ENCODE data around the gene REXO1.
A peak's percentile ranks its signal among the peaks of the same experiment; 100 is the strongest.

The REXO1 gene

DNA sequence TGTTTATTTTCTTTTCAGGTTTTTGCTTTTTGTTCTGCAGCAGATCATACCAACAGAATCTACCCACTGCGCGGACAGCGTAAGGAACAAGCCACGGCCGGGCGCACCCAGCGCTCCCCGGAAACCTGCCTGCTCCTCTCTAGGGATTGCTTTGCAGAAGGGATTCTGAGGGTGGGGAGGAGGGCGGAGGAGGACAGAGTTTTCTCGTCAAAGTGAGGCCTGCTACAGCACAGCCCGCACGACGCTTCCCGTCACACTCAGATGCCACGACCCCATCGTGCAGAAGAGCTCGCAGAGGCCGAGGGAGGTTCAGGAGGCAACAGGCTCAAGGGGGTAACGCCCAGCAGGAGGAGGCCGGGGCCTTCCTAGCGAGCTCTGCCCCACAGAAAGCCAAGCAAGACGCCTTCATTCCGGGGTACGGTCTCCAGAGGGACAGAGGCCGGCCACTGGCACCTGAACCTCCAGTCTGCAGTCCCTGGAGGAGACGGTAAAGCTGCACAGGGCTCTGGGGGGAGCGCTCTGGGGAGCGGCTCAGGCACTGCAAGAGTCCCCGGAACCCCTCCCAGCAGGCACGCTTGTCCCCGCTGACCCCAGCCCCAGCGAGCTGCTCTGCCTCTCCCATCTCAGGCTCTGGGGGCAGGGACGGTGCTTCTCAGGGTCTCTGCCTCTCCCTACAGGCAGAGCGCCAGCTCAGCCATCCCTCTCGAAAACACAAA lies 6.9 kb downstream of the REXO1 start:
- H3K27ac ChIP-seq (ENCODE audit: low read depth in 2 of 2, low read length in 2 of 2): peak overlapping the region; percentile 89 to 93
- H3K27me3 ChIP-seq (ENCODE audit: control insufficient read depth in 2 of 2, insufficient read depth in 2 of 2, low read length in 2 of 2): no peaks in the 10 kb centered on the region
- peaks cover 0 to 9% of the 10 kb centered on the region in 2 donors for H3K36me3 ChIP-seq (ENCODE audit: control insufficient read depth in 2 of 2, insufficient read depth in 2 of 2, low read length in 2 of 2)
- H3K4me1 ChIP-seq (ENCODE audit: control insufficient read depth in 2 of 2, insufficient read depth in 2 of 2, low read length in 2 of 2): peaks cover 52 to 58% of the 10 kb centered on the region in 2 donors
- H3K4me3 ChIP-seq (ENCODE audit: low read length in 2 of 2): peak overlapping the region in 1 of 2 donors; percentile 44
- no peaks in the 10 kb centered on the region for H3K9me3 ChIP-seq (ENCODE audit: control insufficient read depth in 2 of 2, low read length in 2 of 2)
- H3K9ac ChIP-seq (ENCODE audit: low read depth in 1 of 2, low read length in 2 of 2): peak overlapping the region in 1 of 2 donors; percentile 74

- Histone ChIP-seq H3K27ac (ENCODE audit: low read depth in 2 of 2, low read length in 2 of 2) (peak overlapping the region; percentile 89 to 93), H3K4me3 (ENCODE audit: low read length in 2 of 2) (peak overlapping the region; percentile 44 to 55), H3K9ac (ENCODE audit: low read depth in 1 of 2, low read length in 2 of 2) (peak overlapping the region; percentile 32 to 74), H3K27me3 (ENCODE audit: control insufficient read depth in 2 of 2, insufficient read depth in 2 of 2, low read length in 2 of 2) (no peaks in the 10 kb centered on the region), H3K9me3 (ENCODE audit: control insufficient read depth in 2 of 2, low read length in 2 of 2) (no peaks in the 10 kb centered on the region), H3K4me1 (ENCODE audit: control insufficient read depth in 2 of 2, insufficient read depth in 2 of 2, low read length in 2 of 2) (peaks cover 45 to 51% of the 10 kb centered on the region in 2 donors), H3K36me3 (ENCODE audit: control insufficient read depth in 2 of 2, insufficient read depth in 2 of 2, low read length in 2 of 2) (peaks cover 0 to 5% of the 10 kb centered on the region in 2 donors)
These were observed 7.7 kb downstream of the REXO1 start for GRCh38 chr19:1840541-1841115.

DNA sequence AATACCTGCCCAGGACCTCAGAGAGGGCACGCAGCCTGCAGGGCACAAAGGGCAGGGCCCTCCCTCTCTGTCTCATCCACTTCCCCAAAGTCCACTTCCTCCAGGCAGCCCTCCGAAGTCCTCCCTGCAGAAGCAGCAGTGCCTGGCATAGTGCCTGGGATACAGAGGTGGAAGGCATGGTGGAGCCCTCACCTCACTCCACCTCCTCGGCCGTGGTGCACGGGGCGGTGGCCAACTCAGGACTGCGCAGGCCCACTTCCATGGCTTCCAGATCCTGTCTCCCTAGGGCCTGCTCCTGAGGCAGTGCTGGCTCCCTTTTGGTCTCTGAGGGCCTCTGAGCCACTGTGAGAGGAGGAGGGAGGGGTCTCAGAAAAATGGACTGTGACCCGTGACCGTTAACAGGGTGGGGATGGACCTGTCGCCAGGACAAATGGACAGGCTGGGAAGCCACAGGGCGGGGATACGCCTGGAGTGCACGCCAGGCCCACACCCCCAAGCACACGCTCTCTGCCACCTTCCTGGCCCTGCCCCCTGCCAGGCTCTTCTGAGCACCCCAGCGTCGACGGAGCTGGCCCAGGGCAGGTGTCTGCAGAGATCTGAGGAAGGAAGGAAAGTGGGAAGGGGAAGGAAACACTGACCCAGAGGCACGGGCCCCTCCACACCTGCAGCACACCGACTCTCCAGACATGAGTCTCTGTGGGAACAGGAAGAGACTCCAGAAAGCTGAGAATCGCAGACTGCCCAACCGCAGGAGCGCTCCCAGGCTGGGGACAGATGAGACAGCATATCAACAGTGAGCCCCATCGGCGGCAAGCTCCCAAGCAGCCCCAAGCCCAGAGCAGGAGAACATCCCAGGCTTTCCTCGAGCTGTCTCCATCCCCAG lies 8.4 kb downstream of the REXO1 start:
- H3K36me3 ChIP-seq (ENCODE audit: control insufficient read depth in 2 of 2, insufficient read depth in 2 of 2, low read length in 2 of 2): peaks cover 0 to 2% of the 10 kb centered on the region in 2 donors
- H3K9me3 ChIP-seq (ENCODE audit: control insufficient read depth in 2 of 2, low read length in 2 of 2): no peaks in the 10 kb centered on the region
- H3K9ac ChIP-seq (ENCODE audit: low read depth in 1 of 2, low read length in 2 of 2): peak overlapping the region; percentile 14 to 74
- peaks cover 41 to 50% of the 10 kb centered on the region in 2 donors for H3K4me1 ChIP-seq (ENCODE audit: control insufficient read depth in 2 of 2, insufficient read depth in 2 of 2, low read length in 2 of 2)
- peak overlapping the region; percentile 44 to 55 for H3K4me3 ChIP-seq (ENCODE audit: low read length in 2 of 2)
- peak overlapping the region; percentile 89 to 93 for H3K27ac ChIP-seq (ENCODE audit: low read depth in 2 of 2, low read length in 2 of 2)
- H3K27me3 ChIP-seq (ENCODE audit: control insufficient read depth in 2 of 2, insufficient read depth in 2 of 2, low read length in 2 of 2): no peaks in the 10 kb centered on the region

- peak overlapping the region; percentile 89 to 93 for H3K27ac ChIP-seq (ENCODE audit: low read depth in 2 of 2, low read length in 2 of 2)
- peak overlapping the region; percentile 32 to 41 for H3K9ac ChIP-seq (ENCODE audit: low read depth in 1 of 2, low read length in 2 of 2)
- H3K4me1 ChIP-seq (ENCODE audit: control insufficient read depth in 2 of 2, insufficient read depth in 2 of 2, low read length in 2 of 2): peaks cover 37 to 41% of the 10 kb centered on the region in 2 donors
- H3K27me3 ChIP-seq (ENCODE audit: control insufficient read depth in 2 of 2, insufficient read depth in 2 of 2, low read length in 2 of 2): no peaks in the 10 kb centered on the region
- H3K36me3 ChIP-seq (ENCODE audit: control insufficient read depth in 2 of 2, insufficient read depth in 2 of 2, low read length in 2 of 2): peaks cover 0 to 4% of the 10 kb centered on the region in 2 donors
- no peaks in the 10 kb centered on the region for H3K9me3 ChIP-seq (ENCODE audit: control insufficient read depth in 2 of 2, low read length in 2 of 2)
- H3K4me3 ChIP-seq (ENCODE audit: low read length in 2 of 2): peak overlapping the region in 1 of 2 donors; percentile 52
These were observed 10.6 kb downstream of the REXO1 start for GRCh38 chr19:1837625-1838105.

- Histone ChIP-seq H3K27me3 (ENCODE audit: control insufficient read depth in 2 of 2, insufficient read depth in 2 of 2, low read length in 2 of 2) (no peaks in the 10 kb centered on the region), H3K9ac (ENCODE audit: low read depth in 1 of 2, low read length in 2 of 2) (no peak overlapping the region), H3K36me3 (ENCODE audit: control insufficient read depth in 2 of 2, insufficient read depth in 2 of 2, low read length in 2 of 2) (peaks cover 0 to 4% of the 10 kb centered on the region in 2 donors), H3K9me3 (ENCODE audit: control insufficient read depth in 2 of 2, low read length in 2 of 2) (no peaks in the 10 kb centered on the region), H3K4me3 (ENCODE audit: low read length in 2 of 2) (no peak overlapping the region), H3K4me1 (ENCODE audit: control insufficient read depth in 2 of 2, insufficient read depth in 2 of 2, low read length in 2 of 2) (peaks cover 37 to 39% of the 10 kb centered on the region in 2 donors), H3K27ac (ENCODE audit: low read depth in 2 of 2, low read length in 2 of 2) (no peak overlapping the region)
These were observed 11.1 kb downstream of the REXO1 start for GRCh38 chr19:1837222-1837565.

DNA sequence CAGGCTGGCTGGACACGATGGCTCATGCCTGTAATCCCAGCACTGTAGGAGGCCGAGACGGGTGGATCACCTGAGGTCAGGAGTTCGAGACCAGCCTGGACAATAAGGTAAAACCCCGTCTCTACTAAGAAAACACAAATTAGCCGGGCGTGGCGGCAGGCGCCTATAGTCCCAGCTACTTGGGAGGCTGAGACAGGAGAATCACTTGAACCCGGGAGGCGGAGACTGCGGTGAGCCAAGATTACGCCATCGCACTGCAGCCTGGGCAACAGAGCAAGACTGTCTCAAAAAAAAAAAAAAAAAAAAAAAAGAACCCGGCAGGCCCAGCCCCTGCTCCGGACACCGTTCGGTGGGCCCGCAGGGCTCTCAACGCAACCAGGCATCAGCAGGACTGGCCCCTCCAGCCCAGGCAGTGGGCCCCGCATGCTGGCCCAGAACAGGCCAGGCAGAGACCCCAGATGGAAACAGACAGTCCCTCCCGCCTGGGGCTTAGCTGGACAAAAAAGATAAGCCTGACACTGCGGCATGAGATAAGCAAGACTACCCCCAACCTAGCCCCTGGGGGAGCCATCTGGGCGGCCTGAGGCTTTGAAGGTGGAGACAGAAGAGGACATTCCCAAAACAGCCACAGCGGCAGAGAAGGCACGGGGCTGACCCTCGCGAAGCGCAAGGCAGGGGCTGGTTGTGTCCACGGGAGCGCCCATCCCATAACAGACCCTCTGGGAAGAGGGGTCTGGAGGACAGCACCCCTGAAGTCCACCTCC lies 11.6 kb downstream of the REXO1 start:
- Histone ChIP-seq H3K4me3 (ENCODE audit: low read length in 2 of 2) (no peak overlapping the region), H3K4me1 (ENCODE audit: control insufficient read depth in 2 of 2, insufficient read depth in 2 of 2, low read length in 2 of 2) (peaks cover 36 to 37% of the 10 kb centered on the region in 2 donors), H3K27ac (ENCODE audit: low read depth in 2 of 2, low read length in 2 of 2) (no peak overlapping the region), H3K9me3 (ENCODE audit: control insufficient read depth in 2 of 2, low read length in 2 of 2) (no peaks in the 10 kb centered on the region), H3K27me3 (ENCODE audit: control insufficient read depth in 2 of 2, insufficient read depth in 2 of 2, low read length in 2 of 2) (no peaks in the 10 kb centered on the region), H3K36me3 (ENCODE audit: control insufficient read depth in 2 of 2, insufficient read depth in 2 of 2, low read length in 2 of 2) (peaks cover 0 to 7% of the 10 kb centered on the region in 2 donors), H3K9ac (ENCODE audit: low read depth in 1 of 2, low read length in 2 of 2) (no peak overlapping the region)

- Histone ChIP-seq H3K4me3 (ENCODE audit: low read length in 2 of 2) (no peak overlapping the region), H3K27ac (ENCODE audit: low read depth in 2 of 2, low read length in 2 of 2) (no peak overlapping the region), H3K9me3 (ENCODE audit: control insufficient read depth in 2 of 2, low read length in 2 of 2) (no peaks in the 10 kb centered on the region), H3K36me3 (ENCODE audit: control insufficient read depth in 2 of 2, insufficient read depth in 2 of 2, low read length in 2 of 2) (peaks cover 0 to 11% of the 10 kb centered on the region in 2 donors), H3K4me1 (ENCODE audit: control insufficient read depth in 2 of 2, insufficient read depth in 2 of 2, low read length in 2 of 2) (peaks cover 5 to 11% of the 10 kb centered on the region in 2 donors), H3K9ac (ENCODE audit: low read depth in 1 of 2, low read length in 2 of 2) (no peak overlapping the region), H3K27me3 (ENCODE audit: control insufficient read depth in 2 of 2, insufficient read depth in 2 of 2, low read length in 2 of 2) (no peaks in the 10 kb centered on the region)
These were observed 14.7 kb downstream of the REXO1 start for GRCh38 chr19:1833540-1833939.

- H3K27me3 ChIP-seq (ENCODE audit: control insufficient read depth in 2 of 2, insufficient read depth in 2 of 2, low read length in 2 of 2): no peaks in the 10 kb centered on the region
- H3K36me3 ChIP-seq (ENCODE audit: control insufficient read depth in 2 of 2, insufficient read depth in 2 of 2, low read length in 2 of 2): peaks cover 0 to 11% of the 10 kb centered on the region in 2 donors
- H3K4me1 ChIP-seq (ENCODE audit: control insufficient read depth in 2 of 2, insufficient read depth in 2 of 2, low read length in 2 of 2): peaks cover 0 to 2% of the 10 kb centered on the region in 2 donors
- H3K27ac ChIP-seq (ENCODE audit: low read depth in 2 of 2, low read length in 2 of 2): no peak overlapping the region
- H3K9ac ChIP-seq (ENCODE audit: low read depth in 1 of 2, low read length in 2 of 2): no peak overlapping the region
- H3K9me3 ChIP-seq (ENCODE audit: control insufficient read depth in 2 of 2, low read length in 2 of 2): no peaks in the 10 kb centered on the region
- no peak overlapping the region for H3K4me3 ChIP-seq (ENCODE audit: low read length in 2 of 2)
These were observed 16.1 kb downstream of the REXO1 start for GRCh38 chr19:1832046-1832663.

DNA sequence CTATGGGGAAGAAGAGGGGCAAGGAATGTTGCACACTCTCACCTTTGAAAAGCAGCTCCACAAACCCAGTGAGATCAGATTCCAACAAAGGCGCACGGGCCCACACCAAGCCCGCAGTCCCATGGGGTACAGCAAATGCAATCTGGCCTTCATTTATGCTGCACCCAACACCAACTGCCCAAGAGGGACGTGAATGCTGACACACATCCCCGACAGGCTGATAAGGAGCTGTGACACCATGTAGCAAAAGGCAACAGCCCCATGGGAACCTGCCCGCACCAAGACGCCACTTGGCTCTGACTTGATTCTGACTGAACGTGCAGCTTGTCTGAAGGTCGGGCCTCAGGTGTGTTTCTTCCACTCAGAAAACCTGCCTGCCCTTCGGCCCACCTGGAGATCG lies 17.3 kb downstream of the REXO1 start:
- Histone ChIP-seq H3K36me3 (ENCODE audit: control insufficient read depth in 2 of 2, insufficient read depth in 2 of 2, low read length in 2 of 2) (peaks cover 0 to 11% of the 10 kb centered on the region in 2 donors), H3K27me3 (ENCODE audit: control insufficient read depth in 2 of 2, insufficient read depth in 2 of 2, low read length in 2 of 2) (no peaks in the 10 kb centered on the region), H3K9ac (ENCODE audit: low read depth in 1 of 2, low read length in 2 of 2) (no peak overlapping the region), H3K4me3 (ENCODE audit: low read length in 2 of 2) (no peak overlapping the region), H3K9me3 (ENCODE audit: control insufficient read depth in 2 of 2, low read length in 2 of 2) (no peaks in the 10 kb centered on the region), H3K27ac (ENCODE audit: low read depth in 2 of 2, low read length in 2 of 2) (no peak overlapping the region), H3K4me1 (ENCODE audit: control insufficient read depth in 2 of 2, insufficient read depth in 2 of 2, low read length in 2 of 2) (peaks cover 0 to 3% of the 10 kb centered on the region in 2 donors)

Measured in mucosa of rectum (tissue), 2 donors.